Thymus (tissue), 11 donors: Measurements from ENCODE around the gene LTBP1. TPM values are rescaled to one million over a fixed set of nuclear protein-coding genes. Genes with fewer than 3 reads are reported as not detected.

Experiments
- DNase-seq, 9 donors: peaks; one replicate each; pipeline ENCODE4 v3.0.0-alpha.2; 2013; ENCODE audit warnings: low spot score in 9 of 9, low read depth in 6 of 9, missing footprints in 1 of 9
- H3K27ac ChIP-seq, 2 donors: one replicate each; pipeline ENCODE4 v1.5.1; 2013; ENCODE audit warnings: control low read depth in 1 of 2, low read depth in 1 of 2, low read length in 1 of 2, mild to moderate bottlenecking in 1 of 2, moderate library complexity in 1 of 2
- H3K27me3 ChIP-seq, 2 donors: one replicate each; pipeline ENCODE4 v1.5.1; 2013; ENCODE audit warnings: low read length in 1 of 2; ENCODE audit not compliant: control insufficient read depth in 2 of 2, insufficient read depth in 1 of 2
- H3K36me3 ChIP-seq, 2 donors: one replicate each; pipeline ENCODE4 v1.5.1; 2013; ENCODE audit warnings: low read length in 1 of 2, mild to moderate bottlenecking in 1 of 2, moderate library complexity in 1 of 2; ENCODE audit not compliant: control insufficient read depth in 2 of 2, insufficient read depth in 2 of 2
- H3K4me1 ChIP-seq, 2 donors: one replicate each; pipeline ENCODE4 v1.5.1; 2013; ENCODE audit warnings: low read length in 2 of 2; ENCODE audit not compliant: control insufficient read depth in 2 of 2, insufficient read depth in 2 of 2
- H3K4me3 ChIP-seq, 2 donors: one replicate each; pipeline ENCODE4 v1.5.1; 2013; ENCODE audit warnings: low read length in 2 of 2, control low read depth in 1 of 2, mild to moderate bottlenecking in 1 of 2
- H3K9me3 ChIP-seq, 2 donors: one replicate each; pipeline ENCODE4 v1.5.1; 2013; ENCODE audit warnings: low read length in 1 of 2, mild to moderate bottlenecking in 1 of 2; ENCODE audit not compliant: control insufficient read depth in 2 of 2, insufficient read depth in 1 of 2
- WGBS: extraction: QIAGEN DNeasy Blood & Tissue Kit; methylation state at CpG from one replicate; pipeline ENCODE4 v1.1.7; 2013; 5-methylcytosine and 5-hydroxymethylcytosine counted together
- polyA plus RNA-seq: library from polyadenylated mRNA; stranded (reverse); fragments of 200-250 nt; gene quantifications from one replicate; pipeline ENCODE4 v1.2.3, GENCODE V29; 2013
- total RNA-seq: library from RNA; stranded (reverse); fragments of 120-200 nt; gene quantifications from one replicate; pipeline ENCODE4 v1.2.4, GENCODE V29; 2013
- donor health status: healthy.

The LTBP1 gene
- total and polyA plus RNA-seq, 2 donors, result 13.3 to 17.7 TPM

DNA sequence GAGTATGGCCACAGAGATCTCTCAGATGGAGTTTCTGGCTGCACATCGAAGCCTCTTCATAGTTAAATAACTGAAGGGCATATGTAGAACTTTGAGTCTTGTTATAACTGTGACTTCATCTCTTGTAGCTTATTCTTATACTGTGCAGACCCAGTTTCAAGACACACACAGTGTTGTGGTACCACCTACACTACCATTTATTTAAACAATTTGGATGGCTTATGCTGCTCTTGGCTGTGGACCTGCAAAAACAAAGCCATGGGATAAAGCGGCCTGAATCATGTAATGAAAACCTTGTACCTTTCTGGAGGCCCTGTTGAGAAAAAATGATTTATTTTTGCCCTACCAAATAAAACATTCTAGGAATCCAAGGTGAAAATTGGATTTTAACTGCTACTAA is 266.9 kb downstream of the LTBP1 start:
- H3K27me3 ChIP-seq, result no peaks in the 10 kb centered on the region
- no peak overlapping the region for H3K4me3 ChIP-seq
- H3K9me3 ChIP-seq, result no peaks in the 10 kb centered on the region
- no peak overlapping the region for H3K27ac ChIP-seq
- H3K4me1 ChIP-seq, result no peaks in the 10 kb centered on the region
- H3K36me3 ChIP-seq, result no peaks in the 10 kb centered on the region
- 96% methylated on average over 2 of the region's 2 CpGs for WGBS
- no peak for DNase-seq

- 92% methylated on average over 11 of the region's 11 CpGs for WGBS
- no peaks in the 10 kb centered on the region for H3K9me3 ChIP-seq
- H3K27me3 ChIP-seq, result no peaks in the 10 kb centered on the region
- H3K27ac ChIP-seq, result no peak overlapping the region
- H3K4me1 ChIP-seq, result no peaks in the 10 kb centered on the region
- no peak for DNase-seq
- H3K36me3 ChIP-seq, result no peaks in the 10 kb centered on the region
- H3K4me3 ChIP-seq, result no peak overlapping the region
Observed at GRCh38 chr2:33214436-33214835, 267.7 kb downstream of the LTBP1 start.

DNA sequence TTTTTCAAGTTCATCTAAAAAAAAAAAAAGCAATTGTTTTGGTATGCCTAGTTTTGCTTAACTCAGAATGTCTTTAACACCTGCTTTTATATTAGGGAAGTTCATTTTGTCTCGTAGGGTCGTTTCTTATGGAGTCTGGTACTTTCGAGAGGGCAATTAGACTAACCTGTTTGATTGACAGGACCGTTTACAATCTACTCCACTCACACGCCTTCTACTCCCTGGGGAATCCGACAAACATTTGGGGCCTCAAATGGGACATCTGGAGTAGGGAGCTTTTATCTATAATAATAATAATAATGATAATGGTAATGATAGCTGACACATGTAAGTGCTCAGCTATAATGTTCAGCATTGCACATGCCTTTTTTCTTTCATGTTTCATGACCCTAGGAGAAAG is 268.1 kb downstream of the LTBP1 start:
- H3K4me3 ChIP-seq, result no peak overlapping the region
- H3K9me3 ChIP-seq, result no peaks in the 10 kb centered on the region
- DNase-seq, result no peak
- WGBS, result 82% methylated on average over 6 of the region's 6 CpGs
- H3K27ac ChIP-seq, result no peak overlapping the region
- no peaks in the 10 kb centered on the region for H3K4me1 ChIP-seq
- no peaks in the 10 kb centered on the region for H3K36me3 ChIP-seq
- no peaks in the 10 kb centered on the region for H3K27me3 ChIP-seq

DNA sequence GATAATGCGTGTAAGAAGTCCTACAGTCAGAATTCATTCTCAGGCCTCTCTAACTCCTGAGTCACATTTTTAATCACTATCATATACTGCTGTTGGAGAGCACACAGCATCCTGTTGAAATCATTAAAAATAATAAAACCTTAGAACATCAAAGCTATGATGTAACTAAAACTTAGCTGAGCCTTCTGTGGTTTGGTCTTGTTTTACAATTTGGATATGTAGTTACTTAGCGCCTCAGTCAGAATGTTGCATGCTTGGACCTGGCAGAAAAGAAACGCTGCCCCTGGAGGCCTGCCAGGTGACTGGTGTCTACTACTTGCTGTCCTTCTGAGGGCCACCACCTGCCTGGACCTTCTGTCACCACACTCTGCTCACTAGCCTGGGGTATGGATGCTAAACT is 268.5 kb downstream of the LTBP1 start:
- Histone ChIP-seq H3K27ac (no peak overlapping the region), H3K9me3 (no peaks in the 10 kb centered on the region), H3K4me3 (no peak overlapping the region), H3K36me3 (no peaks in the 10 kb centered on the region), H3K27me3 (no peaks in the 10 kb centered on the region), H3K4me1 (no peaks in the 10 kb centered on the region)
- WGBS, result 94% methylated on average over 3 of the region's 3 CpGs
- DNase-seq, result no peak

- no peaks in the 10 kb centered on the region for H3K9me3 ChIP-seq
- H3K27ac ChIP-seq, result no peak overlapping the region
- no peak for DNase-seq
- no peaks in the 10 kb centered on the region for H3K36me3 ChIP-seq
- H3K4me3 ChIP-seq, result no peak overlapping the region
- 97% methylated on average over 3 of the region's 3 CpGs for WGBS
- H3K4me1 ChIP-seq, result peaks cover 0 to 2% of the 10 kb centered on the region in 2 donors
- no peaks in the 10 kb centered on the region for H3K27me3 ChIP-seq
Observed at GRCh38 chr2:33215983-33216382, 269.2 kb downstream of the LTBP1 start.

GRCh38 chr2:33216508-33217182 is 269.9 kb downstream of the LTBP1 start:
- Histone ChIP-seq H3K27me3 (no peaks in the 10 kb centered on the region), H3K4me1 (peaks cover 0 to 2% of the 10 kb centered on the region in 2 donors), H3K36me3 (no peaks in the 10 kb centered on the region), H3K27ac (no peak overlapping the region), H3K4me3 (no peak overlapping the region), H3K9me3 (no peaks in the 10 kb centered on the region)
- no peak for DNase-seq
- 94% methylated on average over 3 of the region's 3 CpGs for WGBS

DNA sequence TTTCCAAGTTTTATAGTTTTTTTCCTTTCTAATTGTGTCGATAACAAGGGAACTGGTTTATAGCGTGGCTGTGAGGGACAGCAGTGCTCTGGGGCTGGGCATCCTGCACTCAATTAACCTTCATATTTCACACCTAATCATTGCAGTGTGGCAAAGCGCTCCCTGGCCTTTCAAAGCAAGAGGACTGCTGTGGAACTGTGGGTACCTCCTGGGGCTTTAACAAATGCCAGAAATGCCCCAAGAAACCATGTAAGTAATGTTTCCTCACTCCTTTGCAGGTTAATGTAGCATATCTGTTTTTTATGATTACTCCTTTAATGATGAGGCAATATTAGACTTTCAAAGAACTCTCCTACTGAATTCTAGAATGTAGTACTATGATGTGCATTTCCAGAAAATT is 270.7 kb downstream of the LTBP1 start:
- no peak overlapping the region for H3K27ac ChIP-seq
- H3K27me3 ChIP-seq, result no peaks in the 10 kb centered on the region
- no peak overlapping the region for H3K4me3 ChIP-seq
- 97% methylated on average over 3 of the region's 3 CpGs for WGBS
- H3K36me3 ChIP-seq, result no peaks in the 10 kb centered on the region
- peaks cover 0 to 2% of the 10 kb centered on the region in 2 donors for H3K4me1 ChIP-seq
- no peaks in the 10 kb centered on the region for H3K9me3 ChIP-seq
- no peak for DNase-seq

- 96% methylated on average over 4 of the region's 4 CpGs for WGBS
- Histone ChIP-seq H3K4me1 (peaks cover 0 to 2% of the 10 kb centered on the region in 2 donors), H3K4me3 (no peak overlapping the region), H3K9me3 (no peaks in the 10 kb centered on the region), H3K36me3 (no peaks in the 10 kb centered on the region), H3K27ac (no peak overlapping the region), H3K27me3 (no peaks in the 10 kb centered on the region)
- no peak for DNase-seq
Observed at GRCh38 chr2:33219114-33219513, 272.4 kb downstream of the LTBP1 start.

DNA sequence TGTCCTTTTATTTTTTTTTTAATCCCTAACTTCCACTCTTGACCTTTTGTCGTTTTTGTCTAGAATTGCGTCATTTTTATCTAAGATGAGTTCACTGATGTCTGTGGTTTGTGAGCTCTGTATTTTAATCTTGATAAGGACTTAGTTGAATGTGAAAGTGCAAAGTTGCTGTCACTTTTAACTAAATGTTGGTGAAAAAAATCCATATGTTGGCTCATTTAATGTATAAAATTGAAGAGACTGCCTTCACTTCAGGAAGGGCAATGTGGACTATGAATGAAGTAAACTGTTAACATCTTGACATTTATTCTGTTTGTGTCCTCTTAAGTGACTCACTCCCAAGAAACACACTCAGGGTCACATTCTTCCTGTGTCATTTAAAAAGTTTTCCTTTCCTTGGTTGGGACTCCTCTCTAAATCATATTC is 273.1 kb downstream of the LTBP1 start:
- WGBS, result 12% methylated on average over 2 of the region's 2 CpGs
- no peak for DNase-seq
- Histone ChIP-seq H3K27ac (no peak overlapping the region), H3K4me3 (no peak overlapping the region), H3K9me3 (no peaks in the 10 kb centered on the region), H3K27me3 (no peaks in the 10 kb centered on the region), H3K4me1 (peaks cover 0 to 2% of the 10 kb centered on the region in 2 donors), H3K36me3 (no peaks in the 10 kb centered on the region)
